HFF-Myc (cell line): Measurements from ENCODE around the gene SLC26A9.

ENCODE experiments used
- DNase-seq: peaks from one replicate; pipeline ENCODE4 v3.0.0-alpha.2; 2011; ENCODE audit warnings: low read depth; ENCODE audit errors: extremely low read depth
- H3K4me3 ChIP-seq: replicated peaks from 2 replicates; pipeline ENCODE4 v1.5.1; 2011; ENCODE audit warnings: low read depth, mild to moderate bottlenecking, control low read depth, low read length
- CTCF ChIP-seq: IDR thresholded peaks from 2 replicates; pipeline ENCODE4 v1.5.1; 2012; ENCODE audit warnings: mild to moderate bottlenecking, low read depth, low read length, control low read depth; ENCODE audit errors: missing control alignments

Gene SLC26A9

GRCh38 chr1:205940710-205941109 is 2.5 kb downstream of the SLC26A9 start:
- DNase-seq: no peak
- H3K4me3 ChIP-seq: no peak overlapping the region
- TF ChIP-seq CTCF: no peak

DNA sequence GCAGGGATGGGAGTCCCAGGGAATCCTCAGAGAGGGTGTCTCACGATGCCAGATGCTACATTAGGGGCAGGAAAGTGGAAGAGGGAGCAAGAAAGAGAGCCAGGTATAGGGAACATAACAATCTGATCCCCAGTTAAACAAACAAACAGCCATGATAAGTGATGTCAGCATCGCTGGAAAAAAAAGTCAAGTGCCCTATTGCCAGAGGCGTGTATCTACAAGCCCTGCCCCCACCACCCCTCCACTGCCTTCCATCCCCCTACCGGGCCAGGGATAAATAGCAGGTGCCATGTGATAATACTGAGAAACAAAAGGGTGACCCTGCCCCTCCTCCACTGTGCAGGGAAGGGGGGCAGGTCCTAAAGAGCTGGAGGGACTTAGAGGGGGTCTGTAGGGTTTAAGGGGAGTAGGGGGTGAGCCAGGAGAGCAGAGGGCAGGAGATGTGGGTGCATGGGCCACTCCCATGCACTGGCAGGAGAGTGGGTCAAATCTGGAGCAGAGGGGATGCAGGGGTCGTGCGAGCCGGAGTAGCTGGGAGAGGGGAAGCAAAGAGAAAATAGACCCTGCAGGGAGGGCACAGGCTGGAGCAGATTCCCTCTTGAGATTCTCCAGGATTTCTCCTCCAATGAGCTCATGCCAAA is 3.4 kb downstream of the SLC26A9 start:
- no peak for DNase-seq
- H3K4me3 ChIP-seq: no peak overlapping the region
- peak; percentile 29 for TF ChIP-seq CTCF

DNA sequence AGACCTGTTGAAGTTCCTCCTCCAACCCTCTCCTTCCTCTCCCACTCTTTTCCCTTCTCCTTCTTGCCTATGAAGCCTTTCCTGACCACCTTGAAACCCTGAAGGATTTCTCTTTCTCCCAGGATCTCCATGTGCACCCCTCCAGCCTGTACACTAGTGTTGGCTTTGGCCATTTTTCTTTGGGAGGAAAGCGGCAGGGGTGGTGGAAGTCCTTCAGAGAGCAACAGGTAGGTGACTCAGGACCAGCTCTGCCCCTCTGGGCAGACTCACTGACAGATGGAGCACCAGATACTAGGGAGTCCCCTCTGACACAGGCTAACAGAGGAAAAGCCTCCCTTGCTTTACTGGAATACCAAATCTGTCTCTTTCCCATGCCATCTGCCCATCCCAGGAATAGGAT is 4.6 kb downstream of the SLC26A9 start:
- TF ChIP-seq CTCF: no peak
- H3K4me3 ChIP-seq: no peak overlapping the region
- DNase-seq: no peak

GRCh38 chr1:205936846-205937586 is 6.2 kb downstream of the SLC26A9 start:
- DNase-seq: no peak
- no peak for TF ChIP-seq CTCF

GRCh38 chr1:205936311-205936710 is 6.9 kb downstream of the SLC26A9 start:
- no peak overlapping the region for H3K4me3 ChIP-seq
- no peak for TF ChIP-seq CTCF

More at GRCh38 chr1:205936846-205937586, 6.2 kb downstream of the SLC26A9 start:
- H3K4me3 ChIP-seq: no peak overlapping the region

DNA sequence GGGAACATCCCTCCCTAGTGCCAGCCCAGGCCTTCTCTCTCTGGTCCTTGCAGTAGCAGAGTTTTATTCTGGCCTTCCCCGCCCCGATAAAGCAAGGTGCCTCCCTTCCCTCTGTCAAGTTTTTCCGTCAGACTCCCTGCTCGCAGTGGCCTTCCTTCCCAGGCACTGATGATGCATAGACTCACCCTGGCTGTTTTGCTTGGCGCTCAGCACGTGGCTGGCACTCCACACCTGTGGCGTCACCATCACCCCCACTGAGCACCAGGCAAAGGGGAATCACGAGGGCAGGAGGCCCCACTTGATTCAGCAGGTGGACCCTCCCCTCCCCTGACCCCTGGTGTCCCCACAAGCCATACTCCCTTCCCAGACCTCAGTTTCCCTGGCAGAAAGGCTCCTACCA is 7.4 kb downstream of the SLC26A9 start:
- no peak overlapping the region for H3K4me3 ChIP-seq
- DNase-seq: no peak
- no peak for TF ChIP-seq CTCF

More at GRCh38 chr1:205936311-205936710, 6.9 kb downstream of the SLC26A9 start:
- no peak for DNase-seq
